ENCODE data around the gene ZCCHC3.

ZCCHC3 gene

DNA sequence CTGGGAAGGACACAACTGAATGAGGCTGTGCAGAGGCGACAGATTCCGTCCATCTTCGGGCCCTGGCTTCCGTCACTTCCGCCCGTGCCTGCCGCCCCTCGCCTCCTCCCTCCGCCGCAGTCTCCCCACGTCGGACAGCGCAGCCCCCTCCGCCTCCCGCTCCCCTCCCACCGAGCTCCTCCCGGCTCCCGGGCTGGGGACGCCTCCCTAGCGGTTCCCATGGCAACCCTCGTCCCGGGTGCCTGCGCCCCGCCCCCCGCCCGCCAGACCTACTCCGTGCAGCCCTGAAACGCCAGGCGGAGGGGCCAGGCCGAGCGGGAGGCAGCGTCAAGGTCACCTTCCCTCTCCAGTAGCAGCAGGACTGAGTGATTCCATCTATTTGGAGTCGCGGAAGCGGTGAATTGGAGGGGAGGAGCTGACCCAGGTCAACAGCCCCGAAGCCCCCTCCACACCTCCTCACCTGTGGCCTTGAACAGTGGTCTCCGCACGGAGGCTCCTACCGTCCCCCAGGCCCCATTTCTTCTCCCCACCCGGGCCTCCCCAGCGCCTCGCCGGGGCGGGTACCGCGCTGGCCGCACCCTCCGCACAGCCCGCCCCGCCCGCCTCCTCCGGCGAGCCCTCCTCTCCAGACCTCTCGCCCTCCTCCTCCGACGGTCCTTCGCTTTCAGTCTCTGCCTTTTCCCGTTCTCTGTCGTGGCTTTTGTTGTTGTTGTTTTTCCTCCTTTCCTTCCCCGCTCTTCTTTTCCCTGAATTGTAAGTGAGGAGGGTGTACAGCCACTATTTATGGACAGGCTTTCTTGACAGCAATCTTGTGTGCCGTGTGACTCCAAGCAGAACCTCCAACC is 50.5 kb downstream of the ZCCHC3 start:
- peak; percentile 88 for DNase-seq

DNA sequence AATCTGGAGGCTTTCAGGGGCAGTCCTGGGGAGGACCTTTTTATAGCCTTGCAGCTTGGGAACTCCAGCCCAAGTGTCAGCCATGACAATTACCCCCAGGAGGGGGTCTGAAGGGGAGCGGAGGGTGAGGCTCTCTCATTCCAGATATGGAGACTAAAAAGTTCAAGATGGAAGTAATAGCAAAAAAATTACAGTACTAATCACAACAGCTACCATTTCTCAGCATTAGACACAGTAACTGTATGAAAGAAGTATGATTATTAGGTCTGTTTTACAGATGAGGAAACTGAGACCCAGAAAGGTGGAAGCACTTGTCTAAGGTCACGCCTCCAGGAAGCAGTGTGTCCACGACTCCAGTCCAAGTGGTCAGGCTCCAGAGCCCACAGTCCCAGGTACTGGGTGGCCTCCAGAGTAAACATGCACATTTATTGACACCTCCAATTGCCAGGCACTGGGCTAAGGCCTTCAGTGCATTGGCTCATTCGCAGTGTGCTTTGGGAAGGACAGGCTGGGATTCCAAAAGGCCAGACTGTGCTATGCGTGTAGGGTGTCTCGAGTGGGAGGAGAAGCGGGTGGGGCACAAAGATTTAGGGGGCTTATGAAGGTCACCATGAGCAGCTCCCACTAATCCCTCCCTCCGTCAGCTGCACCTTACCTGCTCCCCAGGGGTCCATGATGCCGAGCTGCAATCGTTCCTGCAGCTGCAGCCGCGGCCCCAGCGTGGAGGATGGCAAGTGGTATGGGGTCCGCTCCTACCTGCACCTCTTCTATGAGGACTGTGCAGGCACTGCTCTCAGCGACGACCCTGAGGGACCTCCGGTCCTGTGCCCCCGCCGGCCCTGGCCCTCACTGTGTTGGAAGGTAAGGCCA is 51.8 kb downstream of the ZCCHC3 start:
- DNase-seq = no peak

Measured in hematopoietic multipotent progenitor cell treated with erythropoietin and hydrocortisone succinate and interleukin-3 and kit ligand, for 8 days (in vitro differentiated cells).